PC-9 (cell line): ENCODE data around the gene FOXJ1.

ENCODE experiments used
- CTCF ChIP-seq: fragments of 200-600 bp; sonication (generic); conservative IDR thresholded peaks from 2 replicates; pipeline ENCODE4 v1.6.1; 2017; ENCODE audit warnings: mixed run types, antibody characterized with exemption, mild to moderate bottlenecking, moderate library complexity
- EZH2 ChIP-seq: fragments of 200-600 bp; sonication (generic); IDR thresholded peaks from 2 replicates; pipeline ENCODE4 v1.8.0; 2017; ENCODE audit warnings: antibody characterized with exemption, low read depth

GRCh38 chr17:76089680-76090516 lies 51.1 kb downstream of the FOXJ1 start:
- TF ChIP-seq EZH2 (no peak), CTCF (no peak)
